ENCODE results near the gene FOXJ2. TPM values are rescaled to one million over a fixed set of nuclear protein-coding genes. Genes with fewer than 3 reads are reported as not detected.

The FOXJ2 gene
- polyA plus RNA-seq, 1 of the 3 experiments (the other 2 are of a cell fraction) = 3.4 TPM

- ChIA-PET CTCF (interaction anchor here (1.1 kb wide), 1 partner anchor 18 kb away, joined by 4 read pairs; no protein-coding TSS in a partner anchor), POLR2A (no interaction called here)
- Histone ChIP-seq H3K9me3 (no peaks in the 10 kb centered on the region), H3K27me3 (ENCODE audit: insufficient read depth) (no peaks in the 10 kb centered on the region), H3F3A (replicated peaks; ENCODE audit: insufficient read depth) (peaks cover 9% of the 10 kb centered on the region), H3K9ac (no peak overlapping the region), H2AFZ (ENCODE audit: low read depth) (no peak overlapping the region), H3K36me3 (replicated peaks in 1 of 2; ENCODE audit: control insufficient read depth in 1 of 2, insufficient read depth in 2 of 2, low read length in 1 of 2) (no peaks in the 10 kb centered on the region), H3K9me2 (no peaks in the 10 kb centered on the region), H3K4me3 (ENCODE audit: low read depth in 2 of 2, low read length in 1 of 2) (no peak overlapping the region), H3K79me2 (ENCODE audit: insufficient read depth) (no peaks in the 10 kb centered on the region), H4K20me1 (ENCODE audit: insufficient read depth) (no peaks in the 10 kb centered on the region), H3K27ac (ENCODE audit: low read depth in 2 of 2, low read length in 1 of 2) (no peak overlapping the region), H3K4me1 (ENCODE audit: control insufficient read depth in 1 of 2, insufficient read depth in 2 of 2, low read depth in 1 of 2, low read length in 1 of 2) (peaks cover 0 to 6% of the 10 kb centered on the region in 2 experiments; a peak in 1 of 4 replicates), H3K4me2 (no peak overlapping the region)
- no peak for TF ChIP-seq SMC3 (IDR thresholded peaks at IDR 0.05; ENCODE audit: low read depth, low read length)
- TF ChIP-seq RCOR1 (IDR thresholded peaks at IDR 0.05; ENCODE audit: low read length) = no peak
- TF ChIP-seq RFX5 (IDR thresholded peaks at IDR 0.05; ENCODE audit: low read length) = no peak
- no peak for TF ChIP-seq EP300 (IDR thresholded peaks at IDR 0.05; ENCODE audit: borderline replicate concordance in 1 of 2, low read depth in 1 of 2, low read length in 1 of 2)
- no peak for TF ChIP-seq RXRA (IDR thresholded peaks at IDR 0.05; ENCODE audit: borderline replicate concordance, low read depth)
- TF ChIP-seq CTCF (IDR thresholded peaks at IDR 0.05) = no peak
- TF ChIP-seq PBX3 (IDR thresholded peaks at IDR 0.05) = no peak
- TF ChIP-seq EZH2phosphoT487 (IDR thresholded peaks at IDR 0.05; ENCODE audit: borderline replicate concordance, low read depth) = no peak
- TF ChIP-seq FOSL2 (IDR thresholded peaks at IDR 0.05; ENCODE audit: borderline replicate concordance, low read depth) = no peak
- no peak for TF ChIP-seq FOXJ3 (CRISPR knock-in tag; IDR thresholded peaks at IDR 0.05)
- TF ChIP-seq GABPA (IDR thresholded peaks at IDR 0.05; ENCODE audit: low read depth) = no peak
- TF ChIP-seq, protein P1, sequence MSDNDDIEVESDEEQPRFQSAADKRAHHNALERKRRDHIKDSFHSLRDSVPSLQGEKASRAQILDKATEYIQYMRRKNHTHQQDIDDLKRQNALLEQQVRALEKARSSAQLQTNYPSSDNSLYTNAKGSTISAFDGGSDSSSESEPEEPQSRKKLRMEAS (IDR thresholded peaks at IDR 0.05; ENCODE audit: low read depth) = no peak
- TF ChIP-seq FOXM1 (IDR thresholded peaks at IDR 0.05; ENCODE audit: low read depth) = no peak
- no peak for TF ChIP-seq REST (IDR thresholded peaks at IDR 0.05; ENCODE audit: low read depth, low read length)
- TF ChIP-seq NFIC (IDR thresholded peaks at IDR 0.05; ENCODE audit: borderline replicate concordance) = no peak
- no peak for TF ChIP-seq TCF12 (IDR thresholded peaks at IDR 0.05)
- TF ChIP-seq MEF2A (IDR thresholded peaks at IDR 0.05; ENCODE audit: borderline replicate concordance, low read depth) = no peak
- no peak for TF ChIP-seq TAF1 (IDR thresholded peaks at IDR 0.05; ENCODE audit: borderline replicate concordance, low read depth, low read length)
- TF ChIP-seq RAD21 (IDR thresholded peaks at IDR 0.05; ENCODE audit: low read length) = no peak
- no peak for TF ChIP-seq USF2 (IDR thresholded peaks at IDR 0.05; ENCODE audit: borderline replicate concordance, low read depth, low read length)
- DNase-seq = no peak
Measured at GRCh38 chr12:8064131-8064530, 31.6 kb downstream of the FOXJ2 start.

Measured in SK-N-SH (cell line).